ENCODE measurements around the gene AAGAB. TPM values are rescaled to one million over a fixed set of nuclear protein-coding genes. Genes with fewer than 3 reads are reported as not detected.
A peak's percentile ranks its signal among the peaks of the same experiment; 100 is the strongest.

AAGAB gene
- total RNA-seq, 1 experiment from 2014 or later: 102 TPM

- CTCF ChIA-PET: no interaction called here
- POLR2A ChIA-PET: no interaction called here
- peaks cover 91% of the 10 kb centered on the region for H3K4me1 ChIP-seq (ENCODE audit: control insufficient read depth, insufficient read depth, low read length)
- no peak overlapping the region for H3K4me3 ChIP-seq (ENCODE audit: low read depth in 2 of 2, low read length in 2 of 2)
- intact Hi-C loops (cut with micrococcal nuclease; ENCODE audit: unreplicated experiment): no loop called here
- H3K27me3 ChIP-seq (ENCODE audit: control insufficient read depth, insufficient read depth, low read length): no peaks in the 10 kb centered on the region
- no peaks in the 10 kb centered on the region for H3K9me3 ChIP-seq (ENCODE audit: control insufficient read depth, insufficient read depth, low read depth, low read length)
- DNase-seq (ENCODE audit: low read depth, low spot score): no peak
- H3K36me3 ChIP-seq (ENCODE audit: control insufficient read depth, insufficient read depth, low read length): peaks cover 50% of the 10 kb centered on the region
- ATAC-seq: no peak
- TF ChIP-seq POLR2AphosphoS5 (IDR thresholded peaks at IDR 0.05; ENCODE audit: low read depth, low read length) (peak; percentile 72; the same call in 1 of the 2 replicates), REST (IDR thresholded peaks at IDR 0.05; ENCODE audit: insufficient read depth in 1 of 2, low read depth in 2 of 2, low read length in 1 of 2) (no peak)
- in situ Hi-C loops (cut with HindIII; ENCODE audit: low pct_unique_long_range_greater_than_20kb, low sequenced_read_pairs): no loop called here
- BruUV-seq (replicated peaks): TSS peak; percentile 8
- H3K27ac ChIP-seq (ENCODE audit: low read length): peak overlapping the region; percentile 84
Measured at GRCh38 chr15:67183443-67184169, 70.9 kb downstream of the AAGAB start.

GRCh38 chr15:67181221-67181639 lies 73.2 kb downstream of the AAGAB start:
- no peaks in the 10 kb centered on the region for H3K27me3 ChIP-seq (ENCODE audit: control insufficient read depth, insufficient read depth, low read length)
- H3K4me1 ChIP-seq (ENCODE audit: control insufficient read depth, insufficient read depth, low read length): peaks cover 93% of the 10 kb centered on the region
- in situ Hi-C loops (cut with HindIII; ENCODE audit: low pct_unique_long_range_greater_than_20kb, low sequenced_read_pairs) (no loop called here), intact Hi-C loops (cut with micrococcal nuclease; ENCODE audit: unreplicated experiment) (no loop called here)
- H3K9me3 ChIP-seq (ENCODE audit: control insufficient read depth, insufficient read depth, low read depth, low read length): no peaks in the 10 kb centered on the region
- no TSS peak for BruUV-seq (replicated peaks)
- ATAC-seq (no peak), DNase-seq (ENCODE audit: low read depth, low spot score) (no peak)
- ChIA-PET POLR2A (interaction anchor here (1.2 kb wide), 1 partner anchor 47 kb away, joined by 3 read pairs; no protein-coding TSS in a partner anchor), CTCF (no interaction called here)
- H3K4me3 ChIP-seq (ENCODE audit: low read depth in 2 of 2, low read length in 2 of 2): no peak overlapping the region
- peaks cover 37% of the 10 kb centered on the region for H3K36me3 ChIP-seq (ENCODE audit: control insufficient read depth, insufficient read depth, low read length)
- H3K27ac ChIP-seq (ENCODE audit: low read length): peak overlapping the region; percentile 94
- TF ChIP-seq SIN3A (IDR thresholded peaks at IDR 0.05; ENCODE audit: borderline replicate concordance, insufficient read depth, low read depth, low read length) (no peak), REST (IDR thresholded peaks at IDR 0.05; ENCODE audit: insufficient read depth in 1 of 2, low read depth in 2 of 2, low read length in 1 of 2) (no peak), TCF7L2 (IDR thresholded peaks at IDR 0.05; ENCODE audit: low read depth, low read length) (no peak), POLR2AphosphoS5 (IDR thresholded peaks at IDR 0.05; ENCODE audit: low read depth, low read length) (no peak; the same call in none of the 2 replicates), CTCF (IDR thresholded peaks at IDR 0.05) (no peak)

Data from Panc1 (cell line).